K562 (cell line): ENCODE measurements around the gene GOLGA6L2. TPM values are rescaled to one million over a fixed set of nuclear protein-coding genes. Genes with fewer than 3 reads are reported as not detected.

Experiments used
- ARID1B ChIP-seq: fragments of 450-650 bp; IDR thresholded peaks from 2 replicates; pipeline ENCODE4 v1.6.1; 2016; ENCODE audit warnings: antibody characterized with exemption, mild to moderate bottlenecking, inconsistent platforms
- ARID4B ChIP-seq: sonication (generic); formaldehyde crosslinking; IDR thresholded peaks from 2 replicates; pipeline ENCODE4 v1.8.0; 2022; ENCODE audit warnings: mild to moderate bottlenecking, missing genetic modification reagents
- ATF7 ChIP-seq: fragments of 450-650 bp; IDR thresholded peaks from 2 replicates; pipeline ENCODE4 v1.7.1; 2014; ENCODE audit warnings: mild to moderate bottlenecking, moderate library complexity
- HINFP ChIP-seq: fragments of 450-650 bp; conservative IDR thresholded peaks from 2 replicates; pipeline ENCODE4 v1.6.1; 2016; ENCODE audit warnings: missing genetic modification characterization, low read depth, mild to moderate bottlenecking, control low read depth, missing compliant biosample characterization
- KLF16 ChIP-seq: IDR thresholded peaks from 2 replicates; pipeline ENCODE4 v1.6.1; 2016; ENCODE audit warnings: antibody characterized with exemption
- MCM5 ChIP-seq: fragments of 450-650 bp; IDR thresholded peaks from 2 replicates; pipeline ENCODE4 v1.6.1; 2016; ENCODE audit warnings: low read depth
- MTF1 ChIP-seq: fragments of 250-450 bp; sonication (Bioruptor Pico); IDR thresholded peaks from 2 replicates; pipeline ENCODE4 v1.9.0; 2021; ENCODE audit warnings: moderate library complexity, mild to moderate bottlenecking, inconsistent platforms, borderline replicate concordance
- NR2F6 ChIP-seq: fragments of 450-650 bp; formaldehyde crosslinking; IDR thresholded peaks from 2 replicates; pipeline ENCODE4 v1.4.0; 2020; ENCODE audit warnings: mild to moderate bottlenecking
- NRF1 ChIP-seq, 2 experiments: fragments of 450-650 bp; IDR thresholded peaks in 1 of 2; conservative IDR thresholded peaks in 1 of 2; 2 replicates each; pipeline ENCODE4 v1.6.1; 2014; ENCODE audit warnings: mild to moderate bottlenecking in 2 of 2
- PHB ChIP-seq: fragments of 250-450 bp; sonication (Bioruptor Pico); IDR thresholded peaks from 2 replicates; pipeline ENCODE4 v1.5.0; 2021
- RAD51 ChIP-seq: fragments of 450-650 bp; IDR thresholded peaks from 2 replicates; pipeline ENCODE4 v1.7.1; 2016; ENCODE audit warnings: low read depth, mild to moderate bottlenecking, borderline replicate concordance
- RCOR1 ChIP-seq, 2 experiments: IDR thresholded peaks; 2 replicates each; pipeline ENCODE4 v1.6.1; 2012; ENCODE audit warnings: low read depth in 2 of 2, low read length in 2 of 2, borderline replicate concordance in 1 of 2, improper control_type of control experiment in 1 of 2
- RFX1 ChIP-seq: fragments of 450-650 bp; IDR thresholded peaks from 2 replicates; pipeline ENCODE4 v1.6.1; 2016; ENCODE audit warnings: mild to moderate bottlenecking, moderate library complexity
- RHOXF2B ChIP-seq: fragments of 250-450 bp; sonication (Bioruptor Pico); conservative IDR thresholded peaks from 2 replicates; pipeline ENCODE4 v1.5.1; 2021
- RNF2 ChIP-seq: sonication (generic); IDR thresholded peaks from 2 replicates; pipeline ENCODE4 v1.6.1; 2016
- TARDBP ChIP-seq: fragments of 450-650 bp; IDR thresholded peaks from 2 replicates; pipeline ENCODE4 v1.6.1; 2016
- USF1 ChIP-seq: sonication (generic); formaldehyde crosslinking; IDR thresholded peaks from 2 replicates; pipeline ENCODE4 v1.9.0; 2022; ENCODE audit warnings: mild to moderate bottlenecking, missing genetic modification reagents
- USF2 ChIP-seq: sonication (generic); formaldehyde crosslinking; IDR thresholded peaks from 2 replicates; pipeline ENCODE4 v1.5.0; 2020; ENCODE audit warnings: missing genetic modification reagents
- ZNF280A ChIP-seq: fragments of 450-650 bp; IDR thresholded peaks from 2 replicates; pipeline ENCODE4 v1.6.1; 2018; ENCODE audit warnings: mild to moderate bottlenecking, low read depth; ENCODE audit not compliant: partially characterized antibody
- ZNF668 ChIP-seq: fragments of 250-450 bp; sonication (Bioruptor Pico); IDR thresholded peaks from 2 replicates; pipeline ENCODE4 v1.8.0; 2022; ENCODE audit warnings: mild to moderate bottlenecking, inconsistent platforms
- ZNF699 ChIP-seq: fragments of 250-450 bp; sonication (Bioruptor Pico); IDR thresholded peaks from 2 replicates; pipeline ENCODE4 v1.8.0; 2021; ENCODE audit warnings: mild to moderate bottlenecking, moderate library complexity; ENCODE audit not compliant: insufficient replicate concordance
- polyA plus RNA-seq, 8 experiments: library from polyadenylated mRNA; depleted of rRNA in 4 of 8; stranded (reverse) in 5 of 8; unstranded in 3 of 8; fragments of >200 nt; fragmentation: Nextera tagmentation in 2 of 8; fragmentation: Illumina TruSeq in 1 of 8; extraction: Ambion mirVana in 2 of 8; extraction: Trizol in 1 of 8; gene quantifications; 2 replicates each; pipeline versions ENCODE4 v1.2.1 to v1.2.3, GENCODE V29; 2011 to 2014; ENCODE audit warnings: inconsistent platforms in 1 of 8, missing spikeins in 1 of 8
- total RNA-seq, 7 experiments: library from RNA; depleted of rRNA in 6 of 7; stranded (reverse); fragments of >200 nt in 6 of 7; fragmentation: Illumina TruSeq in 2 of 7; extraction: Trizol in 2 of 7; gene quantifications; 2 replicates each; pipeline versions ENCODE4 v1.2.1 to v1.2.3, GENCODE V29; 2011 to 2021; ENCODE audit warnings: low replicate concordance in 1 of 7

The GOLGA6L2 gene
- total and polyA plus RNA-seq, 9 of the 15 experiments (the other 6 are each of a cell fraction or from before 2014, with no cell fraction given), result not detected

- TF ChIP-seq ZNF668 (CRISPR knock-in tag) (no peak), ARID4B (CRISPR knock-in tag) (no peak), RHOXF2B (CRISPR knock-in tag) (no peak), RNF2 (no peak), MTF1 (CRISPR knock-in tag) (no peak), RFX1 (0 out of 2 replicates have a peak, but pooled peaks have one; percentile 12), NR2F6 (no peak), MCM5 (no peak), TARDBP (no peak), KLF16 (no peak), ZNF280A (no peak), ATF7 (no peak), USF1 (CRISPR knock-in tag) (peak; percentile 55), RCOR1 (IDR thresholded peaks at IDR 0.05; ENCODE audit: borderline replicate concordance in 1 of 2, low read depth in 2 of 2, low read length in 2 of 2) (0 out of 4 replicates have a peak, but pooled peaks of 1 of the 2 experiments have one; percentile 16), RAD51 (peak; percentile 44; the same call in 1 of the 2 replicates), USF2 (CRISPR knock-in tag) (peak; percentile 70), HINFP (tag) (no peak), NRF1 (conservative IDR thresholded peaks at IDR 0.05 in 1 of 2, IDR thresholded peaks at IDR 0.05 in 1 of 2) (peak; percentile 13 to 21; a peak in 1 of 4 replicates), ZNF699 (no peak), ARID1B (no peak), PHB (CRISPR knock-in tag) (no peak)
These were observed at the start of gene GOLGA6L2 (continued) for GRCh38 chr15:23447107-23447500.
